Endothelial cell of umbilical vein (primary cell): Measurements from ENCODE around the gene ZMYM1. TPM values are rescaled to one million over a fixed set of nuclear protein-coding genes. Genes with fewer than 3 reads are reported as not detected.

Source experiments
- BruUV-seq: library from RNA; stranded (reverse); fragments of 400-500 nt; replicated peaks from 2 replicates; lab custom pipeline; 2021; lab: Mats Ljungman, UMichigan
- CTCF ChIA-PET: fragments of 300-600, 350-600 bp; sonication (Branson Sonifier 250); formaldehyde crosslinking; loops from one replicate; lab custom pipeline; 2021; ENCODE audit warnings: antibody characterized with exemption, inconsistent platforms; lab: Charles Lee
- POLR2A ChIA-PET: fragments of 300-600, 350-600 bp; sonication (Branson Sonifier 250); formaldehyde crosslinking; loops from one replicate; lab custom pipeline; 2021; ENCODE audit warnings: antibody characterized with exemption, inconsistent platforms; lab: Charles Lee
- DNase-seq: peaks from one replicate; pipeline ENCODE4 v3.0.0-alpha.2; 2011; ENCODE audit warnings: low read depth, low spot score
- FAIRE-seq: peaks from 2 replicates; lab custom pipeline; 2011; peaks lifted over from hg19 to GRCh38; lab: Jason Lieb, UNC
- H2AFZ ChIP-seq: 2 replicates; pipeline ENCODE4 v1.6.0; 2012; ENCODE audit warnings: low read depth, low read length, control low read depth, inconsistent platforms
- H3K27ac ChIP-seq: 2 replicates; pipeline ENCODE4 v1.5.1; 2011; ENCODE audit warnings: low read depth, mild to moderate bottlenecking, control low read depth, low read length, moderate library complexity; ENCODE audit not compliant: insufficient read depth
- H3K27me3 ChIP-seq, 2 experiments: 2 replicates each; pipeline versions ENCODE4 v1.6.0 to v1.6.1; 2011; ENCODE audit warnings: low read length in 2 of 2, mixed read lengths in 1 of 2; ENCODE audit not compliant: control insufficient read depth in 2 of 2, insufficient read depth in 2 of 2
- H3K36me3 ChIP-seq, 2 experiments: 2 replicates in 1 of 2; 3 replicates in 1 of 2; pipeline ENCODE4 v1.5.1; 2011; ENCODE audit warnings: low read length in 2 of 2, mild to moderate bottlenecking in 1 of 2, moderate library complexity in 1 of 2; ENCODE audit not compliant: control insufficient read depth in 2 of 2, insufficient read depth in 2 of 2; ENCODE audit errors: extremely low read depth in 1 of 2
- H3K4me1 ChIP-seq: 3 replicates; pipeline ENCODE4 v1.5.1; 2011; ENCODE audit warnings: mild to moderate bottlenecking, low read length; ENCODE audit not compliant: control insufficient read depth, insufficient read depth; ENCODE audit errors: extremely low read depth
- H3K4me2 ChIP-seq: 2 replicates; pipeline ENCODE4 v1.6.1; 2011; ENCODE audit warnings: low read length, control low read depth, mixed read lengths; ENCODE audit not compliant: insufficient read depth
- H3K4me3 ChIP-seq, 3 experiments: fragments of 200-600 bp in 1 of 3; sonication (generic), shearing (Covaris generic) in 1 of 3; replicated peaks in 1 of 3; 2 replicates each; pipeline ENCODE4 v1.5.1; 2011 to 2016; ENCODE audit warnings: control low read depth in 3 of 3, low read length in 3 of 3, mild to moderate bottlenecking in 2 of 3, inconsistent platforms in 1 of 3, low read depth in 1 of 3, moderate library complexity in 1 of 3; ENCODE audit not compliant: insufficient read depth in 1 of 3
- H3K79me2 ChIP-seq: 2 replicates; pipeline ENCODE4 v1.6.0; 2012; ENCODE audit warnings: low read length, inconsistent platforms; ENCODE audit not compliant: control insufficient read depth, insufficient read depth
- H3K9ac ChIP-seq: replicated peaks from 2 replicates; pipeline ENCODE3; 2011; ENCODE audit warnings: low read length, control low read depth; ENCODE audit not compliant: insufficient read depth; ENCODE audit errors: extremely low read depth
- H3K9me1 ChIP-seq: replicated peaks from 3 replicates; pipeline ENCODE4 v1.6.0; 2011; ENCODE audit warnings: mild to moderate bottlenecking, low read length; ENCODE audit not compliant: control insufficient read depth, insufficient read depth; ENCODE audit errors: extremely low read depth
- H3K9me3 ChIP-seq: replicated peaks from 2 replicates; pipeline ENCODE4 v1.5.1; 2012; ENCODE audit warnings: low read length, inconsistent platforms; ENCODE audit not compliant: control insufficient read depth, insufficient read depth
- H4K20me1 ChIP-seq: replicated peaks from 2 replicates; pipeline ENCODE3; 2011; ENCODE audit warnings: mild to moderate bottlenecking, low read length; ENCODE audit not compliant: control insufficient read depth, insufficient read depth; ENCODE audit errors: extremely low read depth
- CTCF ChIP-seq, 2 donors: IDR thresholded peaks; 1 replicate in 1 of 2; 2 replicates in 1 of 2; pipeline ENCODE4 v1.5.1; 2011; ENCODE audit warnings: low read length in 2 of 2, mild to moderate bottlenecking in 2 of 2, moderate library complexity in 2 of 2, control low read depth in 1 of 2, inconsistent platforms in 1 of 2, low read depth in 1 of 2; ENCODE audit not compliant: insufficient read depth in 1 of 2; ENCODE audit errors: extremely low read depth in 1 of 2
- EZH2 ChIP-seq: IDR thresholded peaks from 2 replicates; pipeline ENCODE4 v1.6.1; 2012; ENCODE audit warnings: borderline replicate concordance, low read depth, mild to moderate bottlenecking, moderate library complexity, low read length, inconsistent platforms; ENCODE audit not compliant: severe bottlenecking
- FOS ChIP-seq: IDR thresholded peaks from 2 replicates; pipeline ENCODE4 v1.6.1; 2011; ENCODE audit warnings: mild to moderate bottlenecking, low read length, moderate library complexity, borderline replicate concordance; ENCODE audit not compliant: insufficient read depth
- GATA2 ChIP-seq: IDR thresholded peaks from 2 replicates; pipeline ENCODE4 v1.7.0; 2011; ENCODE audit warnings: low read depth, mild to moderate bottlenecking, moderate library complexity, mixed read lengths, low read length; ENCODE audit not compliant: insufficient read length, insufficient read depth
- JUN ChIP-seq: IDR thresholded peaks from 2 replicates; pipeline ENCODE4 v1.6.1; 2011; ENCODE audit warnings: borderline replicate concordance, low read depth; ENCODE audit not compliant: insufficient read length, insufficient read depth
- MAX ChIP-seq: IDR thresholded peaks from 2 replicates; pipeline ENCODE4 v1.6.1; 2011; ENCODE audit not compliant: insufficient read depth, insufficient read length
- MYC ChIP-seq: IDR thresholded peaks from one replicate; pipeline ENCODE4 v1.6.1; 2011; ENCODE audit warnings: mild to moderate bottlenecking, low read depth, low read length
- POLR2AphosphoS5 ChIP-seq: IDR thresholded peaks from 2 replicates; pipeline ENCODE4 v1.6.1; 2012; ENCODE audit warnings: low read depth, mild to moderate bottlenecking, control low read depth, low read length, moderate library complexity; ENCODE audit not compliant: insufficient read depth
- dilution Hi-C: fragments of 300-500 bp; cut with MboI; formaldehyde crosslinking; loops from one replicate; pipeline ENCODE4 v1.15.0; 2019; ENCODE audit warnings: low sequenced_read_pairs; ENCODE audit not compliant: extremely low pct_ligation_motif_present
- intact Hi-C: fragments of 100-400 bp; cut with micrococcal nuclease; formaldehyde crosslinking; loops from one replicate; pipeline ENCODE4 v1.10.0; 2022
- polyA plus RNA-seq, 4 experiments: library from polyadenylated mRNA; depleted of rRNA in 3 of 4; stranded (reverse) in 3 of 4; unstranded in 1 of 4; fragments of >200 nt; gene quantifications; 2 replicates each; pipeline versions ENCODE4 v1.2.1 to v1.2.3, GENCODE V29; 2011 to 2012; ENCODE audit warnings: missing spikeins in 1 of 4
- total RNA-seq: library from RNA; stranded (reverse); gene quantifications from 2 replicates; pipeline ENCODE4 v1.2.3, GENCODE V29; 2021

ZMYM1 gene
- total and polyA plus RNA-seq, 2 donors (not counting 3 experiments of a cell fraction or from before 2014, with no cell fraction given), result 5.8 to 21.4 TPM

DNA sequence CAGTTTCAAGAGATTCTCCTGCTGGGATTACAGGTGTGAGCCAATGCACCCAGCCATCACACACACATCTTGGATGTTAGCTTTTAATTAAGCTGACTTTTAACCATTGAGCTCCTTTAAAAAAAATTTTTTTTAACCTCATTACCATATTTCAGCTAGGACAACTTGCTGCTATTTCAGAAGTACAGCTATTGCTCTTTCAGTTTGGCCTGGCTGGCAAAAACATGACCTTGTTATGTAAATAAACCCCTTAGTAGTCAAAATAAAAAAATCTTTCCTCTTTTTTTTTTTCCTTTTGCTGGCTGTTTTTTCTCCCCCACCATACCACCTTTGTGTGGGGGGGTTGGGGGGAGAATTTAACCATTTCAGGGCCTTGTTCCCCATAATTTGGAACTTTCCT is 49.9 kb downstream of the ZMYM1 start:
- no peaks in the 10 kb centered on the region for H3K27me3 ChIP-seq
- H2AFZ ChIP-seq, result no peak overlapping the region
- H3K4me2 ChIP-seq, result no peak overlapping the region
- no peak for DNase-seq
- H3K27ac ChIP-seq, result no peak overlapping the region
- dilution Hi-C loops (no loop called here), intact Hi-C loops (no loop called here)
- no peaks in the 10 kb centered on the region for H3K79me2 ChIP-seq
- POLR2A ChIA-PET, result no interaction called here
- no peak for FAIRE-seq
- no peak overlapping the region for H3K9ac ChIP-seq
- TF ChIP-seq CTCF (IDR thresholded peaks at IDR 0.05; ENCODE audit: extremely low read depth in 1 of 2, insufficient read depth in 1 of 2, low read depth in 1 of 2, low read length in 2 of 2) (no peak), JUN (no peak), MYC (no peak), MAX (no peak), EZH2 (no peak), GATA2 (no peak), POLR2AphosphoS5 (no peak), FOS (no peak)
- BruUV-seq, result no TSS peak
- no peaks in the 10 kb centered on the region for H3K9me1 ChIP-seq
- H3K9me3 ChIP-seq, result no peaks in the 10 kb centered on the region
- H3K4me3 ChIP-seq, result no peak overlapping the region
- no peaks in the 10 kb centered on the region for H4K20me1 ChIP-seq
- H3K4me1 ChIP-seq, result no peaks in the 10 kb centered on the region
- CTCF ChIA-PET, result interaction anchor here (0.6 to 1.3 kb wide), 2 partner anchors 9 to 187 kb away, joined by 3 to 4 read pairs; no protein-coding TSS in a partner anchor
- no peaks in the 10 kb centered on the region for H3K36me3 ChIP-seq
